ENCODE results near the gene CA10.

CA10 gene

DNA sequence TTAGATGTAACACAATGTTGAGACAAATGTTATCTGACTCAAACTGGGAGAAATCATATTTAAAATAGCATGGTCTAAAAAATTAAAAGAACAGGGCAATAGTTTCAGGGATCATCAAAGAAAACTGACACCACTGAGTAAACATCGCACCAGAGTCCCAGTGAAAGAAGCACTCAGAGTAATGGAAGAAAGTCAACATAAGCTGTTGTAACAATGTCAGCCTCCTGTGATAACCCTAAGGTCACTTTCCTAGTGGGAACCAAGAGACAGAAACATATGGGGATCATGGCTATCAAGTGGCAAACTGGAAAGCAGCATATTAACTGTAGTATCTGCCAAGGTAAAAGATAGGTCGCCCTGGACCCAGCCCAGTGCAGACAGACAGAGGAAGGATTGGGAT lies 160.8 kb downstream of the CA10 start:
- no peak overlapping the region for H3K4me3 Mint-ChIP-seq
- H3K27me3 Mint-ChIP-seq = no peaks in the 10 kb centered on the region
- ATAC-seq (replicated peaks) = no peak
- H3K9me3 Mint-ChIP-seq = peaks cover 0 to 2% of the 10 kb centered on the region in 2 donors
- no peak for DNase-seq
- H3K36me3 Mint-ChIP-seq = no peaks in the 10 kb centered on the region
- H3K4me1 Mint-ChIP-seq = no peaks in the 10 kb centered on the region
- no peak overlapping the region for H3K27ac Mint-ChIP-seq

GRCh38 chr17:51995797-51996403 lies 162.6 kb downstream of the CA10 start:
- Mint-ChIP-seq H3K4me3 (no peak overlapping the region), H3K4me1 (no peaks in the 10 kb centered on the region), H3K27ac (no peak overlapping the region), H3K36me3 (no peaks in the 10 kb centered on the region), H3K27me3 (no peaks in the 10 kb centered on the region), H3K9me3 (peaks cover 0 to 3% of the 10 kb centered on the region in 2 donors)
- ATAC-seq (replicated peaks) (no peak), DNase-seq (no peak)

GRCh38 chr17:51992864-51993416 lies 165.6 kb downstream of the CA10 start:
- no peaks in the 10 kb centered on the region for H3K4me1 Mint-ChIP-seq
- H3K27me3 Mint-ChIP-seq = no peaks in the 10 kb centered on the region
- DNase-seq (no peak), ATAC-seq (replicated peaks) (no peak)
- H3K27ac Mint-ChIP-seq = no peak overlapping the region
- no peak overlapping the region for H3K4me3 Mint-ChIP-seq
- H3K9me3 Mint-ChIP-seq = peaks cover 0 to 3% of the 10 kb centered on the region in 2 donors
- H3K36me3 Mint-ChIP-seq = no peaks in the 10 kb centered on the region

DNA sequence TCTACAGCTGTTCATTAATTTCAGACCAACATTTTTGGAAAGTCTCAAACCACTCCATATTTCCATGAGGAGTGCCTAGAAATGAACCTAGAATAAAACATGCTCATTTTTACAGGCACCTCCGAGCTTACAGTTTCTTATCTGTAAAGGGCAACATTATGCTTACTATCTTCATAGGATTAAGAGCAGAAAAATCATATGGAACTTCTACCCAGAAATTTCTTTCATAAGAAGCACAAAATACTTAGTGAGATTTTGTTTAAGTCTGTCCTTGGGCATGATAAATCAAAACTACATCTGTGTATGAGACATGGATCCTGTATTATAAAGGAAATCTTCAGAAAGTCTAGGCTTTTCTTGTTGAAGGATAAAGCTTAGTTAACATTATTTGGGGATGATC lies 187.4 kb downstream of the CA10 start:
- DNase-seq (no peak), ATAC-seq (replicated peaks) (no peak)
- Mint-ChIP-seq H3K27me3 (no peaks in the 10 kb centered on the region), H3K9me3 (peaks cover 7 to 9% of the 10 kb centered on the region in 2 donors), H3K4me1 (no peaks in the 10 kb centered on the region), H3K27ac (no peak overlapping the region), H3K4me3 (no peak overlapping the region), H3K36me3 (no peaks in the 10 kb centered on the region)

GRCh38 chr17:51961689-51962088 lies 196.8 kb downstream of the CA10 start:
- no peak for ATAC-seq (replicated peaks)
- H3K4me3 Mint-ChIP-seq = no peak overlapping the region

DNA sequence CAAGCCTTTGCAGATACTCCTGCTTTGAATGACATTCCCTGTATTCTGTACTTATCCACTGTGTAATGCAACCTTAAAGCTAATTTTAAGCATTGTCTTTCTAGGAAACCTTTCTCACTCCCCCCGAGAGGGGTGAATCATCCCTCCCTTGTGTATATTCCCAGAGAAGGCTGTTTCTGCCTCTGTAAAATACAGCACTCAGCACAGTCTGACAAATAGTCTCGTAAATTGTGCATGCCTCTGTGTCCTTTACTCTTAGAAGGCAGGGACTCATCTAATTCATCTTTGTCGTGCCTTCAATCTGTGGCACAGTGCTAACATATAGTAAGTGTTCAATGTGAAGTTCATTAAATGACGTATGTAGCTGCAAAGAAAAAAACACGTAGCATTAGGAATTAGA lies 200.7 kb downstream of the CA10 start:
- no peak overlapping the region for H3K4me3 Mint-ChIP-seq
- ATAC-seq (replicated peaks) = no peak

More at GRCh38 chr17:51961689-51962088, 196.8 kb downstream of the CA10 start:
- H3K4me1 Mint-ChIP-seq = no peaks in the 10 kb centered on the region
- peaks cover 24 to 26% of the 10 kb centered on the region in 2 donors for H3K9me3 Mint-ChIP-seq
- H3K27ac Mint-ChIP-seq = no peak overlapping the region
- no peak for DNase-seq
- H3K27me3 Mint-ChIP-seq = no peaks in the 10 kb centered on the region
- H3K36me3 Mint-ChIP-seq = no peaks in the 10 kb centered on the region

GRCh38 chr17:51955245-51955644 lies 203.3 kb downstream of the CA10 start:
- H3K36me3 Mint-ChIP-seq = no peaks in the 10 kb centered on the region
- ATAC-seq (replicated peaks) (no peak), DNase-seq (no peak)
- peaks cover 3 to 10% of the 10 kb centered on the region in 2 donors for H3K9me3 Mint-ChIP-seq
- no peaks in the 10 kb centered on the region for H3K4me1 Mint-ChIP-seq
- H3K27me3 Mint-ChIP-seq = no peaks in the 10 kb centered on the region
- no peak overlapping the region for H3K4me3 Mint-ChIP-seq
- no peak overlapping the region for H3K27ac Mint-ChIP-seq

More for the DNA sequence above, 200.7 kb downstream of the CA10 start:
- Mint-ChIP-seq H3K9me3 (peaks cover 9 to 13% of the 10 kb centered on the region in 2 donors), H3K36me3 (no peaks in the 10 kb centered on the region), H3K27ac (no peak overlapping the region), H3K27me3 (no peaks in the 10 kb centered on the region), H3K4me1 (no peaks in the 10 kb centered on the region)
- DNase-seq = no peak

DNA sequence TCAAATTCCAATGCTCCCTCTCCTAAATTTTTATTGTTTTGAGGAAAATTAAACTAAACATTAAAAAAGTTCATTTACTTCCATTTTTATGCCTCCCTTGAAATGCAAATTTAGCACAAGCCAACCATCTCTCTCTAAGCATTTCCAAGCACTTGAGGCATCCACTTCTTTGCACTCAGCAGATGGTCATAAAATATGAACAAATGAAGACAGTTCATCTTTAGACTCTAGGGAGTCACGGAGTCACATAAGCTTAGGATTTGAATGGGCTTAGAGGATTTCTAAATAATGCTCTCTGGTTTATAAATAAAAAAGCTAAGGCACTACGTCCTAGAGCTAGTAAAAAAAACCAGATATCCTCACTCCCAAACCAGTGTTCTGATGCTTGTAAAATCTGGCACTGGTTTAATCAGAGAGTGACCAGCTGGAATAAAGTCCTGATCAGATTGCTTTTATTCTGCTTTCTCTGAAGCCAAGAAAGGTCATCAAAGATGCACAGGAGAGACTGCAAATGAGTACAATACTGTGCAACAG lies 204.2 kb downstream of the CA10 start:
- Mint-ChIP-seq H3K9me3 (peaks cover 3 to 7% of the 10 kb centered on the region in 2 donors), H3K4me3 (no peak overlapping the region), H3K4me1 (no peaks in the 10 kb centered on the region), H3K27ac (no peak overlapping the region), H3K27me3 (no peaks in the 10 kb centered on the region), H3K36me3 (no peaks in the 10 kb centered on the region)
- no peak for DNase-seq
- ATAC-seq (replicated peaks) = no peak

- no peak overlapping the region for H3K4me3 Mint-ChIP-seq
- H3K36me3 Mint-ChIP-seq = no peaks in the 10 kb centered on the region
- ATAC-seq (replicated peaks) (no peak), DNase-seq (no peak)
- no peak overlapping the region for H3K27ac Mint-ChIP-seq
- H3K4me1 Mint-ChIP-seq = no peaks in the 10 kb centered on the region
- peaks cover 3 to 5% of the 10 kb centered on the region in 2 donors for H3K9me3 Mint-ChIP-seq
- no peaks in the 10 kb centered on the region for H3K27me3 Mint-ChIP-seq
These were observed 206.8 kb downstream of the CA10 start for GRCh38 chr17:51951741-51952140.

GRCh38 chr17:51948128-51948527 lies 210.4 kb downstream of the CA10 start:
- Mint-ChIP-seq H3K27me3 (no peaks in the 10 kb centered on the region), H3K9me3 (peaks cover 3 to 5% of the 10 kb centered on the region in 2 donors), H3K36me3 (no peaks in the 10 kb centered on the region), H3K4me1 (no peaks in the 10 kb centered on the region), H3K27ac (no peak overlapping the region), H3K4me3 (no peak overlapping the region)
- no peak for DNase-seq
- ATAC-seq (replicated peaks) = no peak

DNA sequence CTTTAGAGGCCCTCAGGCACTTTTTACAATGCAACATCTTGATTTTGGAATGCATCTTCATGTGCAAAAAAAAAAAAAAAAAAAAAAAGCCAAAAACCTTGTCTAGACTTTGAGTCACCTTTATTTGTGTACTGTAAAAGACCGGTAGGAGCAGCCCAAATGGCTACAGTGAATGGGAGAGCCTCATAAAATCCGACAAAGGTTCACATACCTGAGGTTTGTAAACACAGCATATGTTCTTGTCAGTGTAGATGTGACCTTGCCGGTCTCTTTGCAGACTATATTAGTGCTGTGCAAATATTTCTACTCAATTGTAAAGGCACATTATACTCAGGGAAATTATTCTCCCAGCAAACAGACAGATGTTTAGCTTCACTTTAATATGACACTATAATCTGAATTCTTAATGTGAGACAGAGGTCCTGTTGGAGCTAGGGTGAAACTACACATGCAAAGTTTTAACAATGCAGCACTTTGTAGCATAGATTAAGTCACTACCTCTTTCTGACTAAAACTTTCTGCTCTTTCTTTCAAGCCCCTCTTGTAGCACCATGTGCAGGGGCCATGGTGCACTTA lies 211.3 kb downstream of the CA10 start:
- Mint-ChIP-seq H3K4me3 (no peak overlapping the region), H3K9me3 (peaks cover 3% of the 10 kb centered on the region in 2 donors), H3K27me3 (no peaks in the 10 kb centered on the region), H3K36me3 (no peaks in the 10 kb centered on the region), H3K4me1 (no peaks in the 10 kb centered on the region), H3K27ac (no peak overlapping the region)
- DNase-seq = no peak
- ATAC-seq (replicated peaks) = no peak

DNA sequence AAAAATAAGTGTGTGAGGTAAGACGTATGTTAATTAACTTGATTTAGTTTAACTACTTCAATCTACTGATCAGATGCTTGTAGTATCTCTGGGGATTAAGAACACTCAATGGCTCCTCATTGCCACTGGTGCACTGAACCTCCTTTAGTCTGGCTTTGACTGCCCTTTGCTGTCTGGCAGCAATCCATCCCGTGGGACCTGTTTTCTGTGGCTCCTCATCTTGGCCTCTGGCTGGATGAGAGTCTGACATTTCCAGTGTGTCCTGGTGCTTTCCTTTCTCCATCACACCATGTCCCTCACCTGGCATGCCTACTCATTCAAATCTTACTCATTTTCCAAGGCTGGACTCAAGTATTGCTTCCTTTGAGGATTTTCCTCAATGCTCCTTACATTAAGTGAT lies 212.2 kb downstream of the CA10 start:
- Mint-ChIP-seq H3K4me3 (no peak overlapping the region), H3K27me3 (no peaks in the 10 kb centered on the region), H3K9me3 (peaks cover 0 to 1% of the 10 kb centered on the region in 2 donors), H3K4me1 (no peaks in the 10 kb centered on the region), H3K27ac (no peak overlapping the region), H3K36me3 (no peaks in the 10 kb centered on the region)
- no peak for ATAC-seq (replicated peaks)
- DNase-seq = no peak

- no peak overlapping the region for H3K4me3 Mint-ChIP-seq
- H3K27me3 Mint-ChIP-seq = no peaks in the 10 kb centered on the region
- H3K4me1 Mint-ChIP-seq = no peaks in the 10 kb centered on the region
- H3K27ac Mint-ChIP-seq = no peak overlapping the region
- DNase-seq (no peak), ATAC-seq (replicated peaks) (no peak)
- peaks cover 0 to 3% of the 10 kb centered on the region in 2 donors for H3K9me3 Mint-ChIP-seq
- H3K36me3 Mint-ChIP-seq = no peaks in the 10 kb centered on the region
These were observed 217.2 kb downstream of the CA10 start for GRCh38 chr17:51941272-51941671.

DNA sequence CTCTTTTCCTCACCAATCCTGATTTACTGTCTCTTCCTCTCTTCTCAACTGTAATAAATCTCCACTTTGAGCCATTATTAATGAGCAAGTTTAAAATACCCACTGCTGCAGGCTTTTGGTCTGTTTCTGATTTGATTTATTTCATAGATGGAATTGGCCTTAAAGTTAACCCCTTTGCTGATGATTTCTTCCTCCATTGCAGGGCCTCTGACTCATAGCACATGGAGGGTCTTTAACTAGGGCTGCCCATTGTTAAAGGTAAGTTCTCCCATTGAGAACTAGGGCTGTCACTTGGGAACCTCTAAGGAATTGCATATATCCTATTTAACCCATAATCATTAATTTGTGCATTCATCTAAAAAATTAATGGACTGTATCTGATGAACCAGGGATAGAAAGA lies 221.2 kb downstream of the CA10 start:
- DNase-seq (no peak), ATAC-seq (replicated peaks) (no peak)
- Mint-ChIP-seq H3K27me3 (no peaks in the 10 kb centered on the region), H3K9me3 (peaks cover 0 to 4% of the 10 kb centered on the region in 2 donors), H3K4me3 (no peak overlapping the region), H3K36me3 (no peaks in the 10 kb centered on the region), H3K27ac (no peak overlapping the region), H3K4me1 (no peaks in the 10 kb centered on the region)

DNA sequence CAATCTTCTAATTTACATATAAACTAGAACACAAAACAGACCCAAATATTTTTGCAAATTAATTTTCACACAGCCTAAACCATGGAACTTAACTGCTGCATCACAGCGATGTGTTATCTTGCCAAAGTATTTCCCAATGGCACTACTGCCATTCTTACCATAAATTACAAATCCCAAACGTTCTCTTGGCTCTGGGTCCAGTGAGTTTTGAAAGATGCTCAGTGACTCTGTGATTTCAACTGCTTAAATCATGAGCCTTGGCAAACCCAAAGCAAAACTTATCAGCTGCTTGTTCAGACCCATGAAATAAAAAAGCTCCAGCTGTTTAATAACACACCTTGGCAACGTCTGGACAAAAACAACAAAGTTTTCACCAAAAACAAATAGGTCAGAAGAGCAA lies 223.0 kb downstream of the CA10 start:
- Mint-ChIP-seq H3K9me3 (peaks cover 0 to 6% of the 10 kb centered on the region in 2 donors), H3K27ac (no peak overlapping the region), H3K27me3 (no peaks in the 10 kb centered on the region), H3K4me3 (no peak overlapping the region), H3K36me3 (no peaks in the 10 kb centered on the region), H3K4me1 (no peaks in the 10 kb centered on the region)
- ATAC-seq (replicated peaks) = no peak
- DNase-seq = no peak
